GM21529 (cell line): ENCODE results near the gene ANKS6.

ENCODE experiments used
- ATAC-seq: cut with Tn5 transposase; IDR thresholded peaks from one replicate; pipeline ENCODE4 v1.9.1; 2021; ENCODE audit not compliant: unreplicated experiment

ANKS6 gene

GRCh38 chr9:98738741-98739140 is 57.6 kb downstream of the ANKS6 start:
- ATAC-seq = no peak

- ATAC-seq = no peak
Measured at GRCh38 chr9:98736226-98736625, 60.1 kb downstream of the ANKS6 start.

GRCh38 chr9:98732801-98733200 is 63.6 kb downstream of the ANKS6 start:
- ATAC-seq = no peak

GRCh38 chr9:98732091-98732490 is 64.3 kb downstream of the ANKS6 start:
- ATAC-seq = no peak

GRCh38 chr9:98730871-98731270 is 65.5 kb downstream of the ANKS6 start:
- ATAC-seq = no peak

GRCh38 chr9:98728500-98728899 is 67.9 kb downstream of the ANKS6 start:
- no peak for ATAC-seq

GRCh38 chr9:98727428-98727827 is 68.9 kb downstream of the ANKS6 start:
- ATAC-seq = no peak

GRCh38 chr9:98726735-98727134 is 69.6 kb downstream of the ANKS6 start:
- ATAC-seq = no peak

- no peak for ATAC-seq
Measured at GRCh38 chr9:98724810-98725530, 71.4 kb downstream of the ANKS6 start.

GRCh38 chr9:98721643-98722042 is 74.7 kb downstream of the ANKS6 start:
- ATAC-seq = no peak

GRCh38 chr9:98720402-98720801 is 76.0 kb downstream of the ANKS6 start:
- ATAC-seq = no peak

GRCh38 chr9:98719055-98719454 is 77.3 kb downstream of the ANKS6 start:
- no peak for ATAC-seq

- ATAC-seq = no peak
Measured at GRCh38 chr9:98714833-98715232, 81.5 kb downstream of the ANKS6 start.

- no peak for ATAC-seq
Measured at GRCh38 chr9:98712987-98713386, 83.4 kb downstream of the ANKS6 start.

GRCh38 chr9:98709968-98710965 is 86.1 kb downstream of the ANKS6 start:
- no peak for ATAC-seq

GRCh38 chr9:98708933-98709911 is 87.1 kb downstream of the ANKS6 start, which contains the start of gene GABBR2:
TSS of gene GABBR2 (minus strand) at chr9:98708935. CDS start at chr9:98708737, 198 bp downstream.
- ATAC-seq = no peak

GRCh38 chr9:98708103-98708932 is 88.0 kb downstream of the ANKS6 start:
- ATAC-seq = no peak

GRCh38 chr9:98707166-98708102 is 88.9 kb downstream of the ANKS6 start:
- no peak for ATAC-seq
